HG02884 (cell line): Measurements from ENCODE around the gene CDKL4.
"Not testable (repeated sequence)": the region's sequence is repeated elsewhere in the genome, so short reads cannot be mapped to it uniquely, and the experiment has no call there.

Experiments used
- ATAC-seq: cut with Tn5 transposase; IDR thresholded peaks from one replicate; pipeline ENCODE4 v1.9.1; 2021; ENCODE audit warnings: mild to moderate bottlenecking, moderate library complexity; ENCODE audit not compliant: unreplicated experiment

Gene CDKL4

DNA sequence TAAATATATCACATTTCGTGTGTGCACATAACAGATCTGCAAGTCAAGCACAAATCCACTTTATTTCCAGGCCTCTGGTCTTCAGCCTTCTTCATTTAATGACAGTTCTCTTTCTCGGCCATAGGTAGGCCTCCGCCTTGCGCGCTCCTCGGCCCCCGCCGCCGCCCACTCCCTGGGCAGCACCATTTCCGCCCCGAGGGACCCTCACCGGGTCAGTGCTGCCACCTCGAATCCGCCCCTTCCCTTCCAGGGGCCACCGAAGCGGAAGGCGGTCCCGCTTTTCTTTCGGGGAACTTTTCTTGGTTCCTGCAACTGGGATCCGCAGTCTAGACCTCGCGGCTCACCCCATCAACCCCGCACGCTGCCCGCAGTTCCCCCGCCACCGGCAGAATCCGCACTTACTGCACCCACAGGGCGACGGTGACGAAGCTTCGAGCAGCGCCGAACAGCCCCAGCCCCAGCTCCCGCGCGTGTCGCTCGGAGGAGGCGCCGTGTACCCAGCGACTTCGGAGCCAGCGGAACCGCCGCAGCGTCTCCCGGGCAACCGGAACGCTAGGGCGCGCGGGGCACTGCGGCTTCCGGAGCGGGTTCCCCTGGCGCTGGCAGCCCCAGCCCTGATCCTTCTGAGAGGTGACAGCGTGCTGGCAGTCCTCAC, at the start of gene CDKL4:
TSS of gene CDKL4 (minus strand) at position 502 of the 655 bp plus-strand sequence.
- ATAC-seq: no peak

DNA sequence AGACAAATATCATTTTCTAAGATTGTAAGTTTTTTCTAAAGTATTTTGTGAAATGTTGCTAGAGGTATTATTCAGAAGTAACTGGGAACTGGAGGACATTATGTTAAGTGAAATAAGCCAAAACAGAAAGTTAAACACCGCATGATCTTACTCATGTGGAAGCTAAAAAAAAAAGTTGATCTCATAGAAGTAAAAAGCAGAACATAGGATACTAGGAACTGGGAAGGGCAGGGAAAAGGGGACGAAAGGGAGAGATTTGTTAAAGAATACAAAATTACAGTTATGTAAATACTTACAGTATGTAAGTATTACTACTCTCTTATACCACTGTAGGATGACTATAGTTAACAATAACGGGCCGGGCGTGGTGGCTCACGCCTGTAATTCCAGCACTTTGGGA, 46.7 kb upstream of the CDKL4 start:
- no peak for ATAC-seq

DNA sequence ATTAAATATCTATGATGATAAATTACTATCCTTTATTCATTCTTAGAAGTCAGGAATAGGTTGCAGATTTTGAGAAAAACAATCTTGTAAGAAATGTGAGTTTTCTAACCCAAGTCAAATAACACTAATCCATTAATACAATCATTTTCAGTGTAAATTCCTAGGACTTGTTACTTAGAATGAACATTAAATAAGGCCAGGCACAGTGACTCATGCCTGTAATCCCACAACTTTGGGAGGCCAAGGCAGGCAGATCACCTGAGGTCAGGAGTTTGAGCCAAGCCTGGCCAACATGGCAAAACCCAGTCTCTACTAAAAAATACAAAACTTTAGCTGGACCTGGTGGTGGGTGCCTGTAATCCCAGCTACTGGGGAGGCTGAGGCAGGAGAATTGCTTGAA, 45.8 kb upstream of the CDKL4 start:
- no peak for ATAC-seq

DNA sequence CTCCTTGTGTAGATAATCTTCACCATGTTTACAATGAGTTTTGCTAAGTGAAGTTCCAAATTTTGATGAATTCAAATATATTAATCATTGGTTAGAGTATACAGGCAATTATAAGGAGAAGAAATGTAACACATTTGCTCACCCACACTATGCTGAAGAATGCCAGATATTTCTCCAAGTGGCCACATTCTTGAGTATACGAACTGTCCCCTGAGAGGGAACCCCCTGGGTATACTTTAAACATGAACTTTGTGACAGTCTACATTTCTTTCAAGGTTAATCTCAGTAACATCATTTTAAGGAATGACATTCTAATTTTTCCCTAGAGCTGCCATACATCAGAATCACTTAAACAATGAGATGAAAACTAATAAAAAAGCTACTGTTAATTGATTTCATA, 39.8 kb upstream of the CDKL4 start:
- ATAC-seq: no peak

DNA sequence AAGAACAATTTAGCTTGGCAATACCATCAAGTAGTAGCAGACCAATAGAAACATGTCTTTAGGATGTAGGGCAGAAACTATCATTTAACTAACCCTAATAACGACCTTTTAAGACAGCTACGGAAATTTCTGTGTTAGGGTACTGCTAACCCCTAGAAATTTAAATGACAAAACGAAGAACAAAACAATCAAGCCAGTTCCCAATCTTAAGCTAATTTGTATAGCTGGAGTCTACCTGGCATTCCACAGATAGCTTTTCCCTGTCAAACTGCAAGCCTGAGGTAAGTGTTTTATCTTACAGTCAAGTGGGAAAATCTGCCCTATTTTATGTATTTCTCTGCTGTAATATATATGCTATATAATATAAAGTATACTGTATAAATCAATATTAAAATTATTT, 37.6 kb upstream of the CDKL4 start:
- no peak for ATAC-seq

DNA sequence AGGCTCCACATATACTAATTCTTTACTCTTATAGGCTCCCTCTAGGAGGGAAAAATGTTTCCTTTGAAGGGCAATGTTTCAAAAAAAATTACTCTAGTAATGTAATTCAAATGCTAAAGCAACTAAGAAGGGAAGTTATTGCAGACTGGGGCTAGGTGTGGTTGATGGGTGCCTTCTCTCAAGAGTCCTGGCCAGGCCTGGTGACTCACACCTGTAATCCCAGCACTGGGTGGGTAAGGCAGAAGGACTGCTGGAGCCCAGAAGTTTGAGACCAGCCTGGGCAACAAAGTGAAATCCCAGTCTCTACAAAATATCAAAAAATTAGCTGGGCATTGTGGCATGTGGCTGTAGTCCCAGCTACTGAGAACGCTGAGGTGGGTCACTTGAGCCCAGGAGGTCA, 31.2 kb upstream of the CDKL4 start:
- ATAC-seq: no peak

DNA sequence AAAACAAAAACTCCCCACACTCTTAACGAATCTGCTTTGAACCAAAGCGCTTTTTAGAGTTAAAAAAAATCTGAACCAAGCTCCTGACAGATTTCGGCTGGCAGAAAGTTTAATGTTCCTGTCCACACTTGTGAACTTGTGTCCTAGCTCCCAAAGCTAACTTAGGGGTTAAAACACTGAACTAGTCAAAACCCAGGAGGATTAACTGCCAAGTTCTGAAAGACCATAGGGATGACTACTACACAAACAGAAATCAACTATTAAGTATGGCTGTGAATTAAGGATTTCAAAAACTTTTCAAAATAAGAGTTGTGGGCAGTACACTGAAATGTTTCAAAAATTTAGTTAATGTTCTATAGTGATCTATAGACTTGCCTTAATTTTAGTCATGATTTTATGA, 26.2 kb upstream of the CDKL4 start:
- no peak for ATAC-seq

DNA sequence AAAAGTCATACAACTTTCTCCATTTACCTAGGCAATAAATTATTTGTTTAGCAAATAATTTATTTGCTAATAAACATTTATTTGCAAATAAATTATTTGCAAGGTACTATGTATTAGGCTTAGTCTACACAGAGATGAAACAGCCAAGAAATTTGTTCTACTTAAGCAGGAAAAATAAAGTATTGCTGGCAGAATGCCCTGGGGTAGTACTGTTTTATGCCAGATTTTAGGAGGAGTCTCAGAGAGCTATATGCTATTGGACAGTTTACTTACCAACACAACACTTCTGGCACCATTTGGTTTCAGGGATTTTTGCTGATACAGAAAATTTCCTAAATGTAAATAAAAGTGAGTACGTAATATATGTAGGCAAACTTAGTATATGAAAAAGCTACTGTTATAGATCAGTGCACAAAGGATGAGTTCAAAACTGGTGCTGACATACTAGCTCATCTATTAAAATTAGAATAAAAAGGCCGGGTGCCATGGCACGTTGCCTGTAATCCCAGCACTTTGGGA, 23.2 kb upstream of the CDKL4 start:
- ATAC-seq: no peak

DNA sequence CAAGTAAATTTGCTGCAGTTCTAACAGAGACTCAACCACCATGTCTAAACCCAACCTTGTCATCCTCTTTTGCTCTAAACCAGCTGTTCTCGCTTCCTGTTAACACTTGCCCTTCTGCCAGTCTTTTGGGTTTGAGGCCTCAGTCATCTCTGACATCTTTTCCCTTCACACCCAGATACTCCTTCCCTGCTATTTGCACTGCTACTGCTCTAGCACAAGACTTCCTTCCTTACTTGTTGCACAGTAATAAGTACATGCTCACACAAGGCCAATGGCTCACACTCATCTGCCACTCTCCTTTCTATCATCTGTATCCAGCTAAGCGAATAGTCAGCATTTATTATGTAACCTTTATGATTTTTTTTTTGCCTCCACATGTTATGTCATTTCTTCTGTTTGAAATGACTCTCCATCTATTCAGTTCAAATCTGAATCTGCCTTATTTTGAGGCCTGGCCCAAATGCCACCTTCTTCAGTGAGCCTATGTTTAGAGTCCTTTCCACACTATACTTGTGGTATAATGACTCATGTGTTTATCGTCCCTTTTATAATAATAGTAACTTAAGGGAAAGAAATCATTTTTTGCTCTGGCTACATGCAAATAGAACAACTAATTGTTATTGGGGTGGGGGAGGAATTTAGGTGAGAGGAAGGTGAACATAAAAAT, 22.5 kb upstream of the CDKL4 start:
- peak; percentile 49 for ATAC-seq

DNA sequence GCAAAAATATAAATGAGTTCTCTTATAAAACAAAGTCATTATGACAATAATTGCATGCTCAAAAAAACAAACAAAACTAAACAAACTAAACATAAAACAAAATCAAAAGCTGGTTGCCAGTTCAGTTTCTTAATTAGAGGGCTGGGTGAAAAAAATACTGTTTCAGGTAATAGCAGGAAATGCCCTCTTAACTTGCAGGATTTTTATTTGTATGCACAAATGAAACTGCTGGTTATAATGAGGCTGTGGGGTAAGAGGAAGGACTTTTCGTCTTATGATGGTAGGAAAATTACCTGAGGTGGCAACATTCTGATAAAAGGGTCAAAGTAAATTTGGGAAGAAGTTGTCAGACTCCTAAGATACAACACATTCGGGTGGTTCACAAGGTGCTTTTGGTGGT, 21.5 kb upstream of the CDKL4 start:
- no peak for ATAC-seq

DNA sequence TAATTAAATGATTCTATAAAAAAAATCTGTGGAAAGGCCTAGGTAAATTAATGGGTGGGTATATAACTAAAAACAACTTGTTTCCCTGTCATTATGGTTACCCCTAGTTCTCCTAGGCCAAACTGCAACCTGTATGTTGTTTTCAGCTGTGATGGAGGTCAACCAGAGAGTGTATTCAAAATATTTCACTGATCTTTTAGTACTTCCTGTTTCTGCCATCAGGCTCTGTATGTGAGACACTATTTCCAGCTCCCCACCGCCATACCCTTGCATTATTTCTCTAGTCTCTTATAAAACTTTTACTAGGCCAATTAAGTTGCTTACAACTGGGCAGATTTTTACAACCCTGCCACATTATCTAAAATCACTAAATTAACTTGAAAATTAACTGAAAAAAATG, 21.0 kb upstream of the CDKL4 start:
- ATAC-seq: peak; percentile 66

DNA sequence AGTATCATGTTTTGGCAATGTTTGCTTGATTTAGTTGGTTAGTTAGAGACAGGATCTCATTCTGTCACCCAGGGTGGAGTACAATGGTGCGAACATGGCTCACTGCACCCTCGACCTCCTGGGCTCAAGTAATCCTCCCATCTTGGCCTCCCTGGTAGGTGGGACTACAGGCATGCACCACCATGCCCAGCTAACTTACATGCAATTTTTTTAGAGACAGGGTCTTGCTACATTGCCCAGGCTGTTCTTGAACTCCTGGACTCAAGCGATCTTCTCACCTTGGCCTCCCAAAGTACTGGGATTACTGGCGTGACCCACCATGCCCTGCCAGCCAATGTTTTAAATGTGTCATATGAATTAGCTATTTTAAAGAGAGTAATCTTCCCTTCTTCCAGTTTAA, 16.3 kb upstream of the CDKL4 start:
- ATAC-seq: no peak

DNA sequence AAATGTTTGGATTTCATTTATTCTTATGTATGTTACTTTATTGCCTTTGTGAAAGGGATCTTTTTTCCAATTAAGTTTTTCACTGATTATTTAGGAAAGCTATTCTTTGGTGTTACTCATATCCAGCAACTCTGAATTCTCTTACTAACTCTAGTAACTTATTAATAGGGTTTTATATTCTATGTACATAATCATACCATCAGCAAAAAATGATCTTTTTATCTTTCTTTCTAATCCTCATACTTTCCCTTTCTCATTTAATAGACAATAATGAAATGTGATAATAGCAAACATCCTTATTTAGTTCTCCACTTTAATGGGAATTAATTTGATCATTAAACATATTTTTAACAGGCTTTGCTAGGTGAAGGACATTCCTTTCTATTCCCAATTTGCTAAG, 12.3 kb upstream of the CDKL4 start:
- ATAC-seq: no peak

DNA sequence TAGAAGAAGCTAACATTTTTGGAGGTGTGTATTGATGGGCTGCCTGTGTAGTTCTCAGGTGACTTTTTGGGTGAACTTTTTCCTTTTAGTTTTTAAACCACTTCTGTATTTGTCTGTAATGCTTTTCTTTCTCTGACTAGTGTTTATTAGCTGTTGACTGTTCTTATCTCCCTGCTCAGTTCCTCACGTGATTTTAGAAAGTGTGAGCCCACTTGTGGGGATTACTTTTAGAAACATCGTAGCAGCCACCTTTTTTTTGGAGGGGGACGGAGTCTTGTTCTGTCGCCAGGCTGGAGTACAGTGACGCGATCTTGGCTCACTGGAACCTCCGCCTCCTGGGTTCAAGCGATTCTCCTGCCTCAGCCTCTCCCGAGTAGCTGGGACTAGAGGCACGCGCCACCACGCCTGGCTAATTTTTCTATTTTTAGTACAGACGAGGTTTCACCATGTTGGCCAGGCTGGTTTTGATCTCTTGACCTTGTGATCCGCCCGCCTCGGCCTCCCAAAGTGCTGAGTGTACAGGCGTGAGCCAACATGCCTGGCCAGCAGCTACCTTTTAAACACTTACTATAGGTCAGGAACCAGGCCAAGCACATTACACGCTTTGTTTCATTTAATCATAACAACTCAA, 9.2 kb upstream of the CDKL4 start:
- ATAC-seq: no peak

DNA sequence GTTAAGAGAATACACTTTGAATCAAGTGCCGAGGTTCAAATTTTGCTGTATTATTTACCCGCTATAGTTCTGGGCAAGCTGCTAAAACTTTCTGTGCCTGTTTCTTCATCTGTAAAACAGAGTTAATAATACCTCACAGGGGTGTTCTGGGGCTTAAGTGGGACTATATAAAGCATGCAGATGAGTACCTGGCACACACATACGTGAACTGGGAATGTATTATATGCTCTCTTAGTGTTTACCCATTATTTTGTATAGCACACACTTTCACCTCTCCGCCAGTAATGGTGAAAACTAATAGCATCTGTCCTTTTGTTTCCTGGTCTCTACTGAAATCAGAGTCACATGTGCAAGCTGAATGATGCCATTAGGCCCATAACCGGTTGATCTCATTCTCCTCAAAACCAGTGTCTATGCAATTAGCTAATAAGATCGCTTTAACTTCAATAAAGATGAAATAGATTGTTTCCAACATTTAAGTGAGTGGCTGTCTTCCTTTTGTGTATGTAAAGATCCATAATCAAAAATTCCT, 3.8 kb upstream of the CDKL4 start:
- no peak for ATAC-seq

DNA sequence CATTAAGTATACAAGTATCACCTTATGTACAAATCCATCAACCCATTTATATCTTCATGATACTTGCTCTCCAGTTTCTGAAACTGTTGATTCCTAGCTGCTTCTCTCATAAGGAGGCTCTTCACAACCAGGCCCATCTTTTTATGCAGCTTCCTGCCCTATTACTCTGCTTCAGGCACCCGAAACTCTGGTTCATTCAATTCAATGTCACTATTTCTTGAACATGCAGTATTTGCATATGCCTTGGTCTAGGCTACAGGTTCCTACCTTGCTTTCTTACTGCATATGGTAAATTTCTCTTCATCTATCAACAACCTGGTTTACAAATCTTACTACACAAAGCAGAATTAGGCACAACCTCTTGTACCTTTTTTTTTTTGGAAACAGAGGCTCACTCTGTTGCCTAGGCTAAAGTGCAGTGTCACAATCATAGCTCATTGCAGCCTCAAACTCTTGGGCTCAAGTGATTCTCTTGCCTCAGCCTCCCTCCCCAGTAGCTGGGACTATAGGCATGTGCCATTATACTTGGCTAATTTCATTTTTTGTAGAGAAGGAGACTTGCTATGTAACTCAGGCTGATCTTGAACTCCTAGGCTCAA, 2.7 kb upstream of the CDKL4 start:
- ATAC-seq: no peak

DNA sequence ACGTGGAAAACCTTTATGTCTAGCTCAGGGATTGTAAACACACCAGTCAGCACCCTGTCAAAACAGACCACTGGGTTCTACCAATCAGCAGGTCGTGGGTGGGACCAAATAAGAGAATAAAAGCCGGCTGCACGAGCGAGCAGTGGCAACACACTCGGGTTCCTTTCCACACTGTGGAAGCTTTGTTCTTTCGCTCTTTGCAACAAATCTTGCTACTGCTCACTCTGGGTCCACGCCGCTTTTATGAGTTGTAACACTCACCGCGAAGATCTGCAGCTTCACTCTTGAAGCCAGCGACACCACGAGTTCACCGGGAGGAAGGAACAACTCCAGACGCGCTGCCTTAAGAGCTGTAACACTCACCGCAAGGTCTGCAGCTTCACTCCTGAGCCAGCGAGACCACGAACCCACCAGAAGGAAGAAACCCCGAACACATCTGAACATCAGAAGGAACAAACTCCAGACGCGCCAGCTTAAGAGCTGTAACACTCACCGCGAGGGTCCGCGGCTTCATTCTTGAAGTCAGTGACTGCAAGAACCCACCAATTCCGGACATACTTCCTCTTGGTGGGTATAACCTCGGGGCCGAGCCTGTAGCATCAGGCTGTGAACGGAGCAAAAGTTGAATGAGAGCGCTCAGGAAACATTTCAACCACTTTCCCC, 1.3 kb upstream of the CDKL4 start:
- ATAC-seq: not testable (repeated sequence)

DNA sequence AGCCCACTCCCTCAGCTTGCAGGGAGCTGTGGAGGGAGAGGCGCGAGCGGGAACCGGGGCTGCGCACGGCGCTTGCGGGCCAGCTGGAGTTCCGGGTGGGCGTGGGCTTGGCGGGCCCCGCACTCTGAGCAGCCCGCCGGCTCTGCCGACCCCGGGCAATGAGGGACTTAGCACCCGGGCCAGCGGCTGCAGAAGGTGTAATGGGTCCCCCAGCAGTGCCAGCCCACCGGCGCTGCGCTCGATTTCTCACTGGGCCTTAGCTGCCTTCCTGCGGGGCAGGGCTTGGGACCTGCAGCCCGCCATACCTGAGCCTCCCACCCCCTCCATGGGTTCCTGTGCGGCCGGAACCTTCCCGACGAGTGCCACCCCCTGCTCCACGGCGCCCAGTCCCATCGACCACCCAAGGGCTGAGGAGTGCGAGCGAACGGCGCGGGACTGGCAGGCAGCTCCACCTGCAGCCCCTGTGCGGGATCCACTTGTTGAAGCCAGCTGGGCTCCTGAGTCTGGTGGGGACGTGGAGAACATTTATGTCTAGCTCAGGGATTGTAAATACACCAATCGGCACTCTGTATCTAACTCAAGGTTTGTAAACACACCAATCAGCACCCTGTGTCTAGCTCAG, 582 bp upstream of the CDKL4 start:
- not testable (repeated sequence) for ATAC-seq

DNA sequence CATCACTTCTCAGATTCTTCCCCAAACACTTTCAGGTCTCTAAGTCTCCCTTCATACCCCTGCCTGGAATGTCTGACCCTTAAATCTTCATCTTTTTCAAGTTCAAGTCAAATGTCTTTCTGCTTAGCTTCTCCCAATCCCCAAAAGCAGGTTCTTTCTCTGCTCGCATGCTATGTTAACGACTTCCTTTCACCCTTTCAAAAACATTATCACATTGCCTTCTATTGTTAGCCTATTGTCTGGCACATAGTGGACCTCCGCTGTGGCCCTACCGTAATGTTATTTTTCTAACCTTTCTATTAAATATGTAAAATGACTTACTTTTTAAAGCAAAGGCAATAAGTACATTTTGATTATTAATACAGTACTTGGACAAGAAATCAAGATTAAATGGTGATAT, 2.2 kb downstream of the CDKL4 start:
- ATAC-seq: no peak

DNA sequence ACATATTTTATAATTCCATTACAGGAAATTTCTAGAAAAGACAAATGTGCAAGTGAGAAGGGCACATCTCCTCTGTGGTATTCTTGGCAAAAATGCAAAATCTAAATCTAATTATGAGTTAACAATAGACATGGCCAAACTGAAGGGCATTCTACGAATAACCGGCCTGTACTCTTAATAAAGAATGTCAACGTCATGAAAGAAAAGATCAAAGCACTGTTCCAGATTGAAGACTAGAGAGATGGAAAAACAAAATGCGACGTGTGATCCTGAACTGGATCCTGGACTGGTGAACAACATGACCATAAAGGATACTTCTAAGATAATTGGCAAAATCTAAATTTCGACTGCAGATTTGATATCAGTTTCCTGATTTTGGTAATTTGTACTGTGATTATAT, 3.0 kb downstream of the CDKL4 start:
- no peak for ATAC-seq

DNA sequence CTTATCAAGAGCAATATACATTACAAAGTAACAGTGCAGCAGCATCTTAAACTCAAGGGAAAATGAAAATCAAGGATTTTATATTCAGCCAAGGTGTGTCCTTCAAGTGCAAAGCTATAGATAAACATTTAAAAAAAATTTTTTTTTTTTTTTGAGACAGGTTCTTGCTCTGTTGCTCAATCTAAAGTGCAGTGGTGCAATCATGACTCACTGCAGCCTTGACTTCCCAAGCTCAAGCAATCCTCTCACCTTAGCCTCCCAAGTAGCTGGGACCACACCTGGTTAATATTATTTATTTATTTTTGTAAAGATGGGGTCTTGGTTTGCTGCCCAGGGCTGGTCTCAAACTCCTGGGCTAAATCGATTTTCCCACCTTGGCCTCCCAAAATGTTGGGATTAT, 9.0 kb downstream of the CDKL4 start:
- no peak for ATAC-seq
